MM.1S (cell line): ENCODE results near the gene UROS.

Source experiments
- CTCF ChIP-seq: fragments of 300-600 bp; sonication (generic); IDR thresholded peaks from 2 replicates; pipeline ENCODE4 v1.5.1; 2016; ENCODE audit warnings: antibody characterized with exemption, low read length, mixed read lengths
- EZH2phosphoT487 ChIP-seq: fragments of 300-600 bp; sonication (generic); IDR thresholded peaks from 2 replicates; pipeline ENCODE4 v1.6.1; 2018; ENCODE audit warnings: antibody characterized with exemption, low read length

GRCh38 chr10:125840406-125840805 is 17.3 kb upstream of the UROS start:
- TF ChIP-seq CTCF: no peak
- no peak for TF ChIP-seq EZH2phosphoT487
